HepG2 (cell line): ENCODE data around the gene PEX11B. TPM values are rescaled to one million over a fixed set of nuclear protein-coding genes. Genes with fewer than 3 reads are reported as not detected.

Experiments
- DNMT1 ChIP-seq: sonication (generic); formaldehyde crosslinking; IDR thresholded peaks from 2 replicates; pipeline ENCODE4 v1.5.1; 2020; ENCODE audit warnings: mild to moderate bottlenecking, missing genetic modification reagents
- FOXO4 ChIP-seq: sonication (generic); formaldehyde crosslinking; conservative IDR thresholded peaks from 2 replicates; pipeline ENCODE4 v1.8.1; 2023; ENCODE audit warnings: missing genetic modification reagents
- HDAC2 ChIP-seq: sonication (generic); formaldehyde crosslinking; IDR thresholded peaks from 2 replicates; pipeline ENCODE4 v1.4.0; 2020; ENCODE audit warnings: missing genetic modification reagents
- IKZF4 ChIP-seq: sonication (generic); formaldehyde crosslinking; IDR thresholded peaks from 2 replicates; pipeline ENCODE4 v1.5.1; 2020; ENCODE audit warnings: borderline replicate concordance, mild to moderate bottlenecking, low read depth, missing genetic modification reagents; ENCODE audit errors: not compliant biosample characterization
- KAT7 ChIP-seq: IDR thresholded peaks from 2 replicates; pipeline ENCODE4 v1.6.1; 2018; ENCODE audit warnings: borderline replicate concordance, missing compliant biosample characterization
- KDM5A ChIP-seq: fragments of 200-600 bp; sonication (generic); IDR thresholded peaks from 2 replicates; pipeline ENCODE4 v1.7.0; 2018; ENCODE audit warnings: antibody characterized with exemption, mild to moderate bottlenecking, low read length, borderline replicate concordance
- KLF9 ChIP-seq: IDR thresholded peaks from 2 replicates; pipeline ENCODE4 v1.6.1; 2016; ENCODE audit warnings: low read depth
- NFIB ChIP-seq: sonication (generic); formaldehyde crosslinking; IDR thresholded peaks from 2 replicates; pipeline ENCODE4 v1.9.0; 2021; ENCODE audit warnings: missing genetic modification reagents, mild to moderate bottlenecking, borderline replicate concordance
- PHF21A ChIP-seq: sonication (generic); formaldehyde crosslinking; IDR thresholded peaks from 2 replicates; pipeline ENCODE4 v1.5.0; 2020; ENCODE audit warnings: mild to moderate bottlenecking, missing genetic modification reagents
- POLR2G ChIP-seq: fragments of 200-400 bp; formaldehyde crosslinking; IDR thresholded peaks from 2 replicates; pipeline ENCODE4 v1.6.1; 2018; ENCODE audit warnings: mild to moderate bottlenecking, low read depth, low read length, moderate library complexity
- SIN3A ChIP-seq: IDR thresholded peaks from 2 replicates; pipeline ENCODE4 v1.6.1; 2011; ENCODE audit warnings: low read depth, mild to moderate bottlenecking, control low read depth, low read length, borderline replicate concordance
- SIX4 ChIP-seq: sonication (generic); formaldehyde crosslinking; IDR thresholded peaks from 2 replicates; pipeline ENCODE4 v1.4.0; 2020; ENCODE audit warnings: missing genetic modification reagents
- SRSF1 ChIP-seq: fragments of 200-400 bp; formaldehyde crosslinking; optimal IDR thresholded peaks from 2 replicates; pipeline ENCODE3; 2017; ENCODE audit warnings: mild to moderate bottlenecking, low read depth, low read length, moderate library complexity
- SSRP1 ChIP-seq: IDR thresholded peaks from 2 replicates; pipeline ENCODE4 v1.6.1; 2016; ENCODE audit warnings: control low read depth
- TFDP1 ChIP-seq: IDR thresholded peaks from 2 replicates; pipeline ENCODE4 v1.6.1; 2016; ENCODE audit warnings: missing compliant biosample characterization, missing genetic modification reagents, borderline replicate concordance
- ZFP91 ChIP-seq: sonication (generic); formaldehyde crosslinking; IDR thresholded peaks from 2 replicates; pipeline ENCODE4 v1.9.0; 2022; ENCODE audit warnings: missing genetic modification reagents, mild to moderate bottlenecking, borderline replicate concordance
- ZNF280D ChIP-seq: sonication (generic); formaldehyde crosslinking; IDR thresholded peaks from 2 replicates; pipeline ENCODE4 v1.5.1; 2020; ENCODE audit warnings: mild to moderate bottlenecking, missing genetic modification reagents
- ZNF329 ChIP-seq: sonication (generic); formaldehyde crosslinking; IDR thresholded peaks from 2 replicates; pipeline ENCODE4 v1.9.0; 2021; ENCODE audit warnings: low read depth, mild to moderate bottlenecking, missing genetic modification reagents
- ZNF678 ChIP-seq: sonication (generic); formaldehyde crosslinking; IDR thresholded peaks from 2 replicates; pipeline ENCODE4 v1.4.0; 2020; ENCODE audit warnings: mild to moderate bottlenecking, missing genetic modification reagents
- polyA plus RNA-seq, 8 experiments: library from polyadenylated mRNA; depleted of rRNA in 3 of 8; stranded (reverse) in 7 of 8; unstranded in 1 of 8; fragments of >200 nt; fragmentation: Illumina TruSeq in 4 of 8; extraction: Trizol in 4 of 8; gene quantifications; 2 replicates each; pipeline versions ENCODE4 v1.2.1 to v1.2.3, GENCODE V29; 2011 to 2016; ENCODE audit warnings: low read depth in 4 of 8, missing spikeins in 1 of 8, mixed read lengths in 1 of 8; ENCODE audit not compliant: insufficient read depth in 1 of 8
- total RNA-seq, 5 experiments: library from RNA; depleted of rRNA; stranded (reverse); fragments of >200 nt; fragmentation: Illumina TruSeq; extraction: Trizol; gene quantifications; 2 replicates each; pipeline ENCODE4 v1.2.3, GENCODE V29; 2016; ENCODE audit warnings: low read depth in 1 of 5

PEX11B gene
- total and polyA plus RNA-seq, 2 of the 13 experiments (the other 11 are each of a cell fraction or from before 2014, with no cell fraction given) = 21.6 to 48.4 TPM

- TF ChIP-seq FOXO4 (CRISPR knock-in tag) (0 out of 2 replicates have a peak, but pooled peaks have one; percentile 57), DNMT1 (CRISPR knock-in tag) (peak; percentile 59; the same call in 1 of the 2 replicates), SSRP1 (CRISPR knock-in tag) (0 out of 2 replicates have a peak, but pooled peaks have one; percentile 15), SIX4 (CRISPR knock-in tag) (no peak), NFIB (CRISPR knock-in tag) (no peak), IKZF4 (peak; percentile 47), KAT7 (CRISPR knock-in tag) (0 out of 2 replicates have a peak, but pooled peaks have one; percentile 6), SIN3A (0 out of 2 replicates have a peak, but pooled peaks have one; percentile 25), TFDP1 (peak; percentile 65; the same call in 1 of the 2 replicates), KLF9 (CRISPR knock-in tag) (peak; percentile 24; the same call in 1 of the 2 replicates), ZNF280D (CRISPR knock-in tag) (0 out of 2 replicates have a peak, but pooled peaks have one; percentile 36), SRSF1 (peak; percentile 47), KDM5A (peak; percentile 39; the same call in 1 of the 2 replicates), POLR2G (peak; percentile 50; the same call in 1 of the 2 replicates), PHF21A (CRISPR knock-in tag) (0 out of 2 replicates have a peak, but pooled peaks have one; percentile 5), ZNF329 (CRISPR knock-in tag) (no peak; the same call in 1 of the 2 replicates), HDAC2 (CRISPR knock-in tag) (no peak), ZFP91 (peak; percentile 76; the same call in 1 of the 2 replicates), ZNF678 (CRISPR knock-in tag) (no peak)
Measured at GRCh38 chr1:145918992-145919939, 749 bp upstream of the PEX11B start (continued).
